ENCODE results near the gene ULBP1.
"Not testable (repeated sequence)": the region's sequence is repeated elsewhere in the genome, so short reads cannot be mapped to it uniquely, and the experiment has no call there.

DNA sequence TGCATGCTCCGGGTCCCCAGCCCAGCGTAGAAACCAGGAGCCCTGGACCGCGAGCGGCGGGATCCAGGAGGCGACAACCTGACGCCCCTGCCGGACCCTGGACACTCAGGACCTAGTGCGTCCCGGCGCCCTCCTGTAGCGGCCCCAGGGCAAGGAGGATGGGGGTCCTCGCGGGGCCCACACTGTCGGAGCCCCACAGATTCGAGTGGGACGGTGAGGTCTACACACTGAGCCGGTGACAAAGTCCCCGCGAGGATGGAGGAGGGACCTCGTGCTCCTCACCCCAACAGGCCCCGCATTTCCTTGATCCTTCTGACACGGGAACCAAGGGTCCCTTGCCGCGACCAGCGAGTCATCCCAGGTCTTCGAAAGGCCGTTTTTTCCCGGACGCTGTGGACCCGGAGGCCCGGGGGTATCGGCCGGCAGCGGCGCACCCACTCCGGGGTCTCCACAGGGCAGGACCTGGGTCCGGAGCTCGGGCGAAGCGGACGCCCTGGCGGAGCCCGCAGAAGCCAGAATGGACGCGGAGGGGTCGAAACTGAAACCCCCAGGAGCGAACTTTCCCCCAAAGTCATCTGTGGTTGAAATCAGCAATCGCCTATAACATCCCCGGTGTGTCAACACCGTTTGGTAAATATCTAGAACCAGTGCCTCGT, 9.3 kb upstream of the ULBP1 start:
- TF ChIP-seq POLR2AphosphoS5, POLR2A (IDR thresholded peaks at IDR 0.05): not testable (repeated sequence)
- TF ChIP-seq, protein P1, sequence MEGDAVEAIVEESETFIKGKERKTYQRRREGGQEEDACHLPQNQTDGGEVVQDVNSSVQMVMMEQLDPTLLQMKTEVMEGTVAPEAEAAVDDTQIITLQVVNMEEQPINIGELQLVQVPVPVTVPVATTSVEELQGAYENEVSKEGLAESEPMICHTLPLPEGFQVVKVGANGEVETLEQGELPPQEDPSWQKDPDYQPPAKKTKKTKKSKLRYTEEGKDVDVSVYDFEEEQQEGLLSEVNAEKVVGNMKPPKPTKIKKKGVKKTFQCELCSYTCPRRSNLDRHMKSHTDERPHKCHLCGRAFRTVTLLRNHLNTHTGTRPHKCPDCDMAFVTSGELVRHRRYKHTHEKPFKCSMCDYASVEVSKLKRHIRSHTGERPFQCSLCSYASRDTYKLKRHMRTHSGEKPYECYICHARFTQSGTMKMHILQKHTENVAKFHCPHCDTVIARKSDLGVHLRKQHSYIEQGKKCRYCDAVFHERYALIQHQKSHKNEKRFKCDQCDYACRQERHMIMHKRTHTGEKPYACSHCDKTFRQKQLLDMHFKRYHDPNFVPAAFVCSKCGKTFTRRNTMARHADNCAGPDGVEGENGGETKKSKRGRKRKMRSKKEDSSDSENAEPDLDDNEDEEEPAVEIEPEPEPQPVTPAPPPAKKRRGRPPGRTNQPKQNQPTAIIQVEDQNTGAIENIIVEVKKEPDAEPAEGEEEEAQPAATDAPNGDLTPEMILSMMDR (IDR thresholded peaks at IDR 0.05) = not testable (repeated sequence)

Measured in gastroesophageal sphincter (tissue), 3 donors.